Measurements from ENCODE around the gene PCED1B. TPM values are rescaled to one million over a fixed set of nuclear protein-coding genes. Genes with fewer than 3 reads are reported as not detected.

The PCED1B gene
- total and polyA plus RNA-seq, 2 donors from 2014 or later = 2.8 to 9.2 TPM

- Histone ChIP-seq H3K4me3 (ENCODE audit: low read length in 3 of 3) (no peak overlapping the region), H3K36me3 (ENCODE audit: control insufficient read depth in 2 of 3, insufficient read depth in 3 of 3, low read length in 3 of 3) (no peaks in the 10 kb centered on the region), H3K4me1 (ENCODE audit: control insufficient read depth in 2 of 3, insufficient read depth in 2 of 3, low read depth in 1 of 3, low read length in 3 of 3) (peaks cover 0 to 4% (median 0%) of the 10 kb centered on the region in 3 donors), H3K9ac (ENCODE audit: low read length in 3 of 3) (no peak overlapping the region), H3K9me3 (ENCODE audit: control insufficient read depth in 2 of 3, insufficient read depth in 1 of 3, low read length in 3 of 3) (no peaks in the 10 kb centered on the region), H3K27ac (ENCODE audit: low read depth in 2 of 2, low read length in 2 of 2) (peak overlapping the region in 1 of 2 donors; percentile 36), H3K27me3 (ENCODE audit: control insufficient read depth, insufficient read depth, low read length) (no peaks in the 10 kb centered on the region)
- FAIRE-seq = no peak
- no peak for DNase-seq
- intact Hi-C loops (cut with DNase I) = no loop called here
- TF ChIP-seq CTCF (IDR thresholded peaks at IDR 0.05; ENCODE audit: borderline replicate concordance, extremely low read depth, insufficient read depth) = no peak
Observed at GRCh38 chr12:47085815-47086252, 6.4 kb downstream of the PCED1B start.

GRCh38 chr12:47087088-47087688 lies 7.8 kb downstream of the PCED1B start:
- Histone ChIP-seq H3K27ac (ENCODE audit: low read depth in 2 of 2, low read length in 2 of 2) (no peak overlapping the region), H3K4me1 (ENCODE audit: control insufficient read depth in 2 of 3, insufficient read depth in 2 of 3, low read depth in 1 of 3, low read length in 3 of 3) (peaks cover 0 to 4% (median 0%) of the 10 kb centered on the region in 3 donors), H3K9ac (ENCODE audit: low read length in 3 of 3) (no peak overlapping the region), H3K9me3 (ENCODE audit: control insufficient read depth in 2 of 3, insufficient read depth in 1 of 3, low read length in 3 of 3) (no peaks in the 10 kb centered on the region), H3K27me3 (ENCODE audit: control insufficient read depth, insufficient read depth, low read length) (no peaks in the 10 kb centered on the region), H3K36me3 (ENCODE audit: control insufficient read depth in 2 of 3, insufficient read depth in 3 of 3, low read length in 3 of 3) (no peaks in the 10 kb centered on the region), H3K4me3 (ENCODE audit: low read length in 3 of 3) (no peak overlapping the region)
- intact Hi-C loops (cut with DNase I) = no loop called here
- DNase-seq (peak in 1 of 5 donors; percentile 30), FAIRE-seq (no peak)
- no peak for TF ChIP-seq CTCF (IDR thresholded peaks at IDR 0.05; ENCODE audit: borderline replicate concordance, extremely low read depth, insufficient read depth)

GRCh38 chr12:47088021-47088944 lies 8.9 kb downstream of the PCED1B start:
- DNase-seq (no peak), FAIRE-seq (no peak)
- Histone ChIP-seq H3K9ac (ENCODE audit: low read length in 3 of 3) (no peak overlapping the region), H3K4me1 (ENCODE audit: control insufficient read depth in 2 of 3, insufficient read depth in 2 of 3, low read depth in 1 of 3, low read length in 3 of 3) (peaks cover 0 to 4% (median 0%) of the 10 kb centered on the region in 3 donors), H3K27ac (ENCODE audit: low read depth in 2 of 2, low read length in 2 of 2) (no peak overlapping the region), H3K9me3 (ENCODE audit: control insufficient read depth in 2 of 3, insufficient read depth in 1 of 3, low read length in 3 of 3) (peaks cover 0 to 2% (median 0%) of the 10 kb centered on the region in 3 donors), H3K36me3 (ENCODE audit: control insufficient read depth in 2 of 3, insufficient read depth in 3 of 3, low read length in 3 of 3) (no peaks in the 10 kb centered on the region), H3K27me3 (ENCODE audit: control insufficient read depth, insufficient read depth, low read length) (no peaks in the 10 kb centered on the region), H3K4me3 (ENCODE audit: low read length in 3 of 3) (no peak overlapping the region)
- no peak for TF ChIP-seq CTCF (IDR thresholded peaks at IDR 0.05; ENCODE audit: borderline replicate concordance, extremely low read depth, insufficient read depth)
- intact Hi-C loops (cut with DNase I) = no loop called here
